Measurements from ENCODE around the gene DCST1. TPM values are rescaled to one million over a fixed set of nuclear protein-coding genes. Genes with fewer than 3 reads are reported as not detected.

DCST1 gene
- total and polyA plus RNA-seq, 7 donors = 0.12 to 0.34 TPM; not detected in 5

DNA sequence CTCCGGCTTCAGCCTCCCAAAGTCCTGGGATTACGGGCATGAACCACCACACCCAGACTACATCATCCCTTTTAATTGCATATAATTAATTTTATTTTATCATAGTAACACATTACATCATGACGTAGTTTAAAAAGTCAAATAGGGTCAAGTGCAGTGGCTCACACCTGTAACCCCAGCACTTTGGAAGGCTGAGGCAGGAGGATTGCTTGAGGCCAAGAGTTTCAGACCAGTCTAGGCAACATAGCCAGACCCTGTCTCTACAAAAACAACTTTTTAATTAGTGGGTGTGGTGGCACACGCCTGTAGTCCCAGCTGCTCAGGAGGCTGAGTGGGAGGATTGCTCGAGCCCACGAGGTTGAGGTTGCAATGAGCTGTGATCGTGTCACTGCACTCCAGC, 65.7 kb downstream of the DCST1 start:
- Histone ChIP-seq H3K4me3 (no peak overlapping the region), H3K27ac (no peak overlapping the region), H3K9me3 (no peaks in the 10 kb centered on the region), H3K36me3 (ENCODE audit: insufficient read depth in 1 of 2, low read depth in 1 of 2) (no peaks in the 10 kb centered on the region), H3K27me3 (ENCODE audit: insufficient read depth in 3 of 3, low read length in 2 of 3) (no peaks in the 10 kb centered on the region), H3K4me1 (peaks cover under 1% of the 10 kb centered on the region)
- intact Hi-C loops (cut with DNase I) = no loop called here
- TF ChIP-seq, protein P1, sequence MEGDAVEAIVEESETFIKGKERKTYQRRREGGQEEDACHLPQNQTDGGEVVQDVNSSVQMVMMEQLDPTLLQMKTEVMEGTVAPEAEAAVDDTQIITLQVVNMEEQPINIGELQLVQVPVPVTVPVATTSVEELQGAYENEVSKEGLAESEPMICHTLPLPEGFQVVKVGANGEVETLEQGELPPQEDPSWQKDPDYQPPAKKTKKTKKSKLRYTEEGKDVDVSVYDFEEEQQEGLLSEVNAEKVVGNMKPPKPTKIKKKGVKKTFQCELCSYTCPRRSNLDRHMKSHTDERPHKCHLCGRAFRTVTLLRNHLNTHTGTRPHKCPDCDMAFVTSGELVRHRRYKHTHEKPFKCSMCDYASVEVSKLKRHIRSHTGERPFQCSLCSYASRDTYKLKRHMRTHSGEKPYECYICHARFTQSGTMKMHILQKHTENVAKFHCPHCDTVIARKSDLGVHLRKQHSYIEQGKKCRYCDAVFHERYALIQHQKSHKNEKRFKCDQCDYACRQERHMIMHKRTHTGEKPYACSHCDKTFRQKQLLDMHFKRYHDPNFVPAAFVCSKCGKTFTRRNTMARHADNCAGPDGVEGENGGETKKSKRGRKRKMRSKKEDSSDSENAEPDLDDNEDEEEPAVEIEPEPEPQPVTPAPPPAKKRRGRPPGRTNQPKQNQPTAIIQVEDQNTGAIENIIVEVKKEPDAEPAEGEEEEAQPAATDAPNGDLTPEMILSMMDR (IDR thresholded peaks at IDR 0.05) = no peak
- 79 to 91% (median 84%) methylated on average over 7 of the region's 7 CpGs for WGBS, 3 donors
- ATAC-seq (no peak), DNase-seq (no peak)

Other genes starting within 250 kb of the DCST1 start
- gene KCNN3, start 163.5 kb upstream of the DCST1 start, total RNA-seq = 10 to 100 TPM; 11.8 to 60.9 (median 17.4) TPM
- 1 to 10 TPM; 2.5 to 7.5 (median 3.7) TPM for gene KCNN3, start 163.5 kb upstream of the DCST1 start, polyA plus RNA-seq
- 10 to 100 TPM; 17.0 to 30.5 (median 22.3) TPM for gene PMVK, start 97.1 kb upstream of the DCST1 start, total RNA-seq
- 10 to 100 TPM; 23.3 to 35.6 (median 30.5) TPM for gene PMVK, start 97.1 kb upstream of the DCST1 start, polyA plus RNA-seq
- 100 to 1,000 TPM in 2 of 4 donors, 10 to 100 TPM in 2; 76.5 to 149 (median 104) TPM for gene PBXIP1, start 77.7 kb upstream of the DCST1 start, total RNA-seq
- 10 to 100 TPM; 13.6 to 79.6 (median 54.8) TPM for gene PBXIP1, start 77.7 kb upstream of the DCST1 start, polyA plus RNA-seq
- 10 to 100 TPM; 14.5 to 23.0 (median 17.4) TPM for gene PYGO2, start 72.0 kb upstream of the DCST1 start, total RNA-seq
- gene PYGO2, start 72.0 kb upstream of the DCST1 start, polyA plus RNA-seq = 10 to 100 TPM; 13.1 to 24.0 (median 14.5) TPM
- gene SHC1, start 63.1 kb upstream of the DCST1 start, total RNA-seq = 10 to 100 TPM; 52.3 to 87.2 (median 82.8) TPM
- gene SHC1, start 63.1 kb upstream of the DCST1 start, polyA plus RNA-seq = 10 to 100 TPM; 33.2 to 67.3 (median 43.8) TPM
- gene CKS1B, start 59.1 kb upstream of the DCST1 start, total RNA-seq = 10 to 100 TPM in 1 of 4 donors, 1 to 10 TPM in 3; 5.5 to 13.8 (median 6.9) TPM
- gene CKS1B, start 59.1 kb upstream of the DCST1 start, polyA plus RNA-seq = 10 to 100 TPM; 12.1 to 48.1 (median 30.1) TPM
- 10 to 100 TPM; 24.5 to 39.4 (median 30.4) TPM for gene FLAD1, start 50.5 kb upstream of the DCST1 start, total RNA-seq
- 10 to 100 TPM; 32.4 to 52.7 (median 51.6) TPM for gene FLAD1, start 50.5 kb upstream of the DCST1 start, polyA plus RNA-seq
- not detected for gene LENEP, start 40.2 kb upstream of the DCST1 start, total RNA-seq
- gene LENEP, start 40.2 kb upstream of the DCST1 start, polyA plus RNA-seq = not detected
- gene ZBTB7B, start 31.0 kb upstream of the DCST1 start, total RNA-seq = 10 to 100 TPM; 34.6 to 97.9 (median 70.9) TPM
- 10 to 100 TPM; 20.2 to 55.5 (median 48.7) TPM for gene ZBTB7B, start 31.0 kb upstream of the DCST1 start, polyA plus RNA-seq
- under 1 TPM in 2 of 4 donors, not detected in 2; 0.19 to 0.56 TPM for gene DCST2, start within 50 bp of the DCST1 start, total RNA-seq
- gene DCST2, start within 50 bp of the DCST1 start, polyA plus RNA-seq = under 1 TPM; 0.04 to 0.38 (median 0.07) TPM
- gene ADAM15, start 17.5 kb downstream of the DCST1 start, total RNA-seq = 10 to 100 TPM; 38.4 to 50.9 (median 49.3) TPM
- gene ADAM15, start 17.5 kb downstream of the DCST1 start, polyA plus RNA-seq = 10 to 100 TPM; 33.2 to 45.4 (median 41.0) TPM
- 1 to 10 TPM in 1 of 4 donors, under 1 TPM in 3; 0.69 to 1.1 (median 0.77) TPM for gene EFNA4, start 29.9 kb downstream of the DCST1 start, total RNA-seq
- gene EFNA4, start 29.9 kb downstream of the DCST1 start, polyA plus RNA-seq = 1 to 10 TPM in 2 of 3 donors, under 1 TPM in 1; 0.39 to 1.3 (median 1.2) TPM
- gene EFNA3, start 45.0 kb downstream of the DCST1 start, total RNA-seq = under 1 TPM in 3 of 4 donors, not detected in 1; 0.32 to 0.69 (median 0.57) TPM
- gene EFNA3, start 45.0 kb downstream of the DCST1 start, polyA plus RNA-seq = under 1 TPM; 0.17 to 1.00 (median 0.39) TPM
- 10 to 100 TPM; 11.4 to 42.6 (median 33.0) TPM for gene EFNA1, start 94.1 kb downstream of the DCST1 start, total RNA-seq
- 10 to 100 TPM in 2 of 3 donors, 1 to 10 TPM in 1; 5.5 to 15.0 (median 12.4) TPM for gene EFNA1, start 94.1 kb downstream of the DCST1 start, polyA plus RNA-seq
- 1 to 10 TPM; 6.7 to 8.4 (median 7.8) TPM for gene SLC50A1, start 102.0 kb downstream of the DCST1 start, total RNA-seq
- gene SLC50A1, start 102.0 kb downstream of the DCST1 start, polyA plus RNA-seq = 10 to 100 TPM in 2 of 3 donors, 1 to 10 TPM in 1; 7.5 to 16.2 (median 10.8) TPM
- gene DPM3, start 106.7 kb downstream of the DCST1 start, total RNA-seq = 10 to 100 TPM; 47.0 to 54.5 (median 50.0) TPM
- gene DPM3, start 106.7 kb downstream of the DCST1 start, polyA plus RNA-seq = 100 to 1,000 TPM; 110 to 123 (median 122) TPM
- gene KRTCAP2, start 139.5 kb downstream of the DCST1 start, total RNA-seq = 100 to 1,000 TPM; 115 to 152 (median 118) TPM
- gene KRTCAP2, start 139.5 kb downstream of the DCST1 start, polyA plus RNA-seq = 100 to 1,000 TPM; 137 to 171 (median 149) TPM
- gene TRIM46, start 140.0 kb downstream of the DCST1 start, total RNA-seq = under 1 TPM in 2 of 4 donors, not detected in 2; 0.15 to 0.16 TPM
- gene TRIM46, start 140.0 kb downstream of the DCST1 start, polyA plus RNA-seq = under 1 TPM in 2 of 3 donors, not detected in 1; 0.03 TPM
- 1 to 10 TPM; 3.1 to 8.1 (median 4.5) TPM for gene THBS3, start 174.1 kb downstream of the DCST1 start, total RNA-seq
- gene THBS3, start 174.1 kb downstream of the DCST1 start, polyA plus RNA-seq = 1 to 10 TPM; 2.8 to 3.5 (median 2.8) TPM
- gene MTX1, start 174.9 kb downstream of the DCST1 start, total RNA-seq = 10 to 100 TPM in 3 of 4 donors, 1 to 10 TPM in 1; 8.1 to 17.7 (median 14.0) TPM
- 10 to 100 TPM; 25.8 to 47.1 (median 27.4) TPM for gene MTX1, start 174.9 kb downstream of the DCST1 start, polyA plus RNA-seq
- gene ENTREP3, start 221.7 kb downstream of the DCST1 start, total RNA-seq = 10 to 100 TPM; 20.6 to 28.8 (median 23.8) TPM
- gene ENTREP3, start 221.7 kb downstream of the DCST1 start, polyA plus RNA-seq = 10 to 100 TPM; 17.6 to 61.3 (median 21.2) TPM
- 10 to 100 TPM; 49.5 to 70.7 (median 57.2) TPM for gene SCAMP3, start 228.5 kb downstream of the DCST1 start, total RNA-seq
- gene SCAMP3, start 228.5 kb downstream of the DCST1 start, polyA plus RNA-seq = 100 to 1,000 TPM in 2 of 3 donors, 10 to 100 TPM in 1; 75.0 to 159 (median 108) TPM
- 10 to 100 TPM; 11.7 to 28.5 (median 22.7) TPM for gene CLK2, start 239.7 kb downstream of the DCST1 start, total RNA-seq
- 10 to 100 TPM; 15.2 to 20.9 (median 15.3) TPM for gene CLK2, start 239.7 kb downstream of the DCST1 start, polyA plus RNA-seq
- under 1 TPM in 3 of 4 donors, not detected in 1; 0.27 to 0.82 (median 0.32) TPM for gene HCN3, start 243.6 kb downstream of the DCST1 start, total RNA-seq
- gene HCN3, start 243.6 kb downstream of the DCST1 start, polyA plus RNA-seq = under 1 TPM; 0.38 to 0.97 (median 0.52) TPM

Measured in psoas muscle (tissue), 8 donors.